K562 (cell line): ENCODE measurements around the gene TRIP10. TPM values are rescaled to one million over a fixed set of nuclear protein-coding genes. Genes with fewer than 3 reads are reported as not detected.

Experiments used
- CBFA2T3 ChIP-seq: fragments of 450-650 bp; IDR thresholded peaks from 2 replicates; pipeline ENCODE4 v1.6.1; 2017
- ELF4 ChIP-seq: fragments of 450-650 bp; formaldehyde crosslinking; IDR thresholded peaks from 2 replicates; pipeline ENCODE4 v1.4.0; 2022; ENCODE audit warnings: missing genetic modification characterization
- ETS2 ChIP-seq: IDR thresholded peaks from 2 replicates; pipeline ENCODE4 v1.6.1; 2016; ENCODE audit warnings: borderline replicate concordance, missing genetic modification characterization, mild to moderate bottlenecking, moderate library complexity, missing compliant biosample characterization; ENCODE audit not compliant: poor library complexity, severe bottlenecking
- HDAC2 ChIP-seq: fragments of 450-650 bp; IDR thresholded peaks from 2 replicates; pipeline ENCODE4 v1.6.1; 2016; ENCODE audit warnings: mild to moderate bottlenecking
- MAZ ChIP-seq, 2 experiments: fragments of 450-650 bp in 1 of 2; sonication (generic) in 1 of 2; formaldehyde crosslinking; IDR thresholded peaks in 1 of 2; conservative IDR thresholded peaks in 1 of 2; 2 replicates each; pipeline versions ENCODE4 v1.4.0 to v1.5.0; 2020; ENCODE audit warnings: mild to moderate bottlenecking in 1 of 2, missing genetic modification reagents in 1 of 2
- PHF20 ChIP-seq: fragments of 450-650 bp; IDR thresholded peaks from 2 replicates; pipeline ENCODE4 v1.6.1; 2018; ENCODE audit not compliant: partially characterized antibody
- RBM15 ChIP-seq: fragments of 200-400 bp; formaldehyde crosslinking; IDR thresholded peaks from 2 replicates; pipeline ENCODE4 v1.6.1; 2018; ENCODE audit warnings: mild to moderate bottlenecking, low read length, moderate library complexity; ENCODE audit not compliant: insufficient read depth
- RBM34 ChIP-seq: fragments of 200-400 bp; formaldehyde crosslinking; IDR thresholded peaks from 2 replicates; pipeline ENCODE4 v1.6.1; 2018; ENCODE audit warnings: low read length, borderline replicate concordance; ENCODE audit not compliant: insufficient read depth
- RNF2 ChIP-seq: sonication (generic); IDR thresholded peaks from 2 replicates; pipeline ENCODE4 v1.6.1; 2016
- SIN3A ChIP-seq, 2 experiments: fragments of 150-350 bp in 1 of 2; IDR thresholded peaks; 2 replicates each; pipeline ENCODE4 v1.6.1; 2011 to 2016; ENCODE audit warnings: borderline replicate concordance in 2 of 2, low read depth in 2 of 2, low read length in 2 of 2, mild to moderate bottlenecking in 2 of 2, moderate library complexity in 2 of 2; ENCODE audit not compliant: control insufficient read depth in 1 of 2
- SMAD2 ChIP-seq: fragments of 150-350 bp; IDR thresholded peaks from 2 replicates; pipeline ENCODE4 v1.6.1; 2014; ENCODE audit warnings: low read depth, mild to moderate bottlenecking, low read length
- TARDBP ChIP-seq: fragments of 450-650 bp; IDR thresholded peaks from 2 replicates; pipeline ENCODE4 v1.6.1; 2016
- TCF7L2 ChIP-seq: fragments of 150-350 bp; IDR thresholded peaks from 2 replicates; pipeline ENCODE4 v1.6.1; 2016; ENCODE audit warnings: low read depth, mild to moderate bottlenecking, low read length, moderate library complexity
- ZNF133 ChIP-seq: fragments of 250-450 bp; sonication (Bioruptor Pico); IDR thresholded peaks from 2 replicates; pipeline ENCODE4 v1.4.0; 2020; ENCODE audit warnings: mild to moderate bottlenecking
- ZNF175 ChIP-seq: fragments of 200-800 bp; sonication (Bioruptor generic); IDR thresholded peaks from 2 replicates; pipeline ENCODE4 v1.6.1; 2016; ENCODE audit warnings: low read depth, mild to moderate bottlenecking, missing genetic modification characterization, missing compliant biosample characterization
- ZNF282 ChIP-seq: sonication (generic); formaldehyde crosslinking; IDR thresholded peaks from 2 replicates; pipeline ENCODE4 v1.8.1; 2023; ENCODE audit warnings: missing genetic modification reagents
- polyA plus RNA-seq, 8 experiments: library from polyadenylated mRNA; depleted of rRNA in 4 of 8; stranded (reverse) in 5 of 8; unstranded in 3 of 8; fragments of >200 nt; fragmentation: Nextera tagmentation in 2 of 8; fragmentation: Illumina TruSeq in 1 of 8; extraction: Ambion mirVana in 2 of 8; extraction: Trizol in 1 of 8; gene quantifications; 2 replicates each; pipeline versions ENCODE4 v1.2.1 to v1.2.3, GENCODE V29; 2011 to 2014; ENCODE audit warnings: inconsistent platforms in 1 of 8, missing spikeins in 1 of 8
- total RNA-seq, 7 experiments: library from RNA; depleted of rRNA in 6 of 7; stranded (reverse); fragments of >200 nt in 6 of 7; fragmentation: Illumina TruSeq in 2 of 7; extraction: Trizol in 2 of 7; gene quantifications; 2 replicates each; pipeline versions ENCODE4 v1.2.1 to v1.2.3, GENCODE V29; 2011 to 2021; ENCODE audit warnings: low replicate concordance in 1 of 7
- TF ChIP-seq, protein P1 (sequence below): fragments of 450-650 bp; IDR thresholded peaks from 2 replicates; pipeline ENCODE4 v1.6.1; 2018; ENCODE audit not compliant: partially characterized antibody
- TF ChIP-seq, protein P2 (sequence below): fragments of 450-650 bp; IDR thresholded peaks from 2 replicates; pipeline ENCODE4 v1.6.1; 2016; ENCODE audit warnings: low read depth

Gene TRIP10
- total and polyA plus RNA-seq, 9 of the 15 experiments (the other 6 are each of a cell fraction or from before 2014, with no cell fraction given), result 1.2 to 66.8 (median 36.1) TPM

DNA sequence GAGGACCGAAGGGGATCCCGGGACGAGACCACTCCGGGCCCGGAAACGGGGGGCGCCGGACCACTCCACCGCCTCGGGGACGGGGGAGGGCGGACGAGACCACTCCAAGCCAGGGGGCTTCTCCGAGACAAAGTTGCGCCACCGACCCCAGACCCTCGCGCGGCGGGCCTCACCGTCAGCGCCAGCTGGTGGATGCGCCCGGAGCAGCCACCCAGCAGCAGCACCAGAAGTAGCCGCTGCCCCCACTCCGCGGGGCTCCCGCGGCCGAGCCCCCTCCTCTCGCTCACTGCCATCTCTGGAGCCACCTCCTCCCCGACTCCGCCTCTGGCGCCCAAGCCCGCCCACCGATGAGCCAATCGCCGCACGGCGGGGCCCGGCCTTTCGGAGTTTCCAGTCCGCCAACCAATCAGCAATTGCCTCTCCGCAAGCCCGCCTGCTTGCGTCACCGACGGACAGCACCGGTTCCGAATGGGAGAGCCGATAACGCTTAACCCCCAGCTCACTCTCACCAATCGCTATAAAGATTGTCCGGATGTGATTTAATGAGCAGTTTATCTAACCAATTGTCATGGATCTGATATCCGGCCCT, 2.1 kb upstream of the TRIP10 start, which contains the start of gene GPR108 (continued):
- TF ChIP-seq ELF4 (CRISPR knock-in tag), result 0 out of 2 replicates have a peak, but pooled peaks have one; percentile 28
- TF ChIP-seq SIN3A (IDR thresholded peaks at IDR 0.05; ENCODE audit: borderline replicate concordance in 2 of 2, control insufficient read depth in 1 of 2, low read depth in 2 of 2, low read length in 2 of 2), result no peak
- no peak for TF ChIP-seq ETS2 (tag)
- TF ChIP-seq HDAC2, result no peak; the same call in 1 of the 2 replicates
- TF ChIP-seq SMAD2, result no peak
- no peak for TF ChIP-seq ZNF282
- no peak for TF ChIP-seq ZNF175 (CRISPR knock-in tag)
- TF ChIP-seq, protein P1, sequence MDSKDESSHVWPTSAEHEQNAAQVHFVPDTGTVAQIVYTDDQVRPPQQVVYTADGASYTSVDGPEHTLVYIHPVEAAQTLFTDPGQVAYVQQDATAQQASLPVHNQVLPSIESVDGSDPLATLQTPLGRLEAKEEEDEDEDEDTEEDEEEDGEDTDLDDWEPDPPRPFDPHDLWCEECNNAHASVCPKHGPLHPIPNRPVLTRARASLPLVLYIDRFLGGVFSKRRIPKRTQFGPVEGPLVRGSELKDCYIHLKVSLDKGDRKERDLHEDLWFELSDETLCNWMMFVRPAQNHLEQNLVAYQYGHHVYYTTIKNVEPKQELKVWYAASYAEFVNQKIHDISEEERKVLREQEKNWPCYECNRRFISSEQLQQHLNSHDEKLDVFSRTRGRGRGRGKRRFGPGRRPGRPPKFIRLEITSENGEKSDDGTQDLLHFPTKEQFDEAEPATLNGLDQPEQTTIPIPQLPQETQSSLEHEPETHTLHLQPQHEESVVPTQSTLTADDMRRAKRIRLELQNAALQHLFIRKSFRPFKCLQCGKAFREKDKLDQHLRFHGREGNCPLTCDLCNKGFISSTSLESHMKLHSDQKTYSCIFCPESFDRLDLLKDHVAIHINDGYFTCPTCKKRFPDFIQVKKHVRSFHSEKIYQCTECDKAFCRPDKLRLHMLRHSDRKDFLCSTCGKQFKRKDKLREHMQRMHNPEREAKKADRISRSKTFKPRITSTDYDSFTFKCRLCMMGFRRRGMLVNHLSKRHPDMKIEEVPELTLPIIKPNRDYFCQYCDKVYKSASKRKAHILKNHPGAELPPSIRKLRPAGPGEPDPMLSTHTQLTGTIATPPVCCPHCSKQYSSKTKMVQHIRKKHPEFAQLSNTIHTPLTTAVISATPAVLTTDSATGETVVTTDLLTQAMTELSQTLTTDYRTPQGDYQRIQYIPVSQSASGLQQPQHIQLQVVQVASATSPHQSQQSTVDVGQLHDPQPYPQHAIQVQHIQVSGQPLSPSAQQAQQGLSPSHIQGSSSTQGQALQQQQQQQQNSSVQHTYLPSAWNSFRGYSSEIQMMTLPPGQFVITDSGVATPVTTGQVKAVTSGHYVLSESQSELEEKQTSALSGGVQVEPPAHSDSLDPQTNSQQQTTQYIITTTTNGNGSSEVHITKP, result peak; percentile 100
- no peak for TF ChIP-seq ZNF133 (CRISPR knock-in tag)
- TF ChIP-seq PHF20, result peak; percentile 14
- no peak for TF ChIP-seq RBM34
- peak; percentile 52; the same call in 1 of the 2 replicates for TF ChIP-seq RNF2
- no peak for TF ChIP-seq RBM15
- peak; percentile 99 for TF ChIP-seq TCF7L2
- no peak for TF ChIP-seq TARDBP
- no peak for TF ChIP-seq CBFA2T3
- peak; percentile 99 to 100 for TF ChIP-seq MAZ (CRISPR knock-in tag; conservative IDR thresholded peaks at IDR 0.05 in 1 of 2, IDR thresholded peaks at IDR 0.05 in 1 of 2)
- TF ChIP-seq, protein P2, sequence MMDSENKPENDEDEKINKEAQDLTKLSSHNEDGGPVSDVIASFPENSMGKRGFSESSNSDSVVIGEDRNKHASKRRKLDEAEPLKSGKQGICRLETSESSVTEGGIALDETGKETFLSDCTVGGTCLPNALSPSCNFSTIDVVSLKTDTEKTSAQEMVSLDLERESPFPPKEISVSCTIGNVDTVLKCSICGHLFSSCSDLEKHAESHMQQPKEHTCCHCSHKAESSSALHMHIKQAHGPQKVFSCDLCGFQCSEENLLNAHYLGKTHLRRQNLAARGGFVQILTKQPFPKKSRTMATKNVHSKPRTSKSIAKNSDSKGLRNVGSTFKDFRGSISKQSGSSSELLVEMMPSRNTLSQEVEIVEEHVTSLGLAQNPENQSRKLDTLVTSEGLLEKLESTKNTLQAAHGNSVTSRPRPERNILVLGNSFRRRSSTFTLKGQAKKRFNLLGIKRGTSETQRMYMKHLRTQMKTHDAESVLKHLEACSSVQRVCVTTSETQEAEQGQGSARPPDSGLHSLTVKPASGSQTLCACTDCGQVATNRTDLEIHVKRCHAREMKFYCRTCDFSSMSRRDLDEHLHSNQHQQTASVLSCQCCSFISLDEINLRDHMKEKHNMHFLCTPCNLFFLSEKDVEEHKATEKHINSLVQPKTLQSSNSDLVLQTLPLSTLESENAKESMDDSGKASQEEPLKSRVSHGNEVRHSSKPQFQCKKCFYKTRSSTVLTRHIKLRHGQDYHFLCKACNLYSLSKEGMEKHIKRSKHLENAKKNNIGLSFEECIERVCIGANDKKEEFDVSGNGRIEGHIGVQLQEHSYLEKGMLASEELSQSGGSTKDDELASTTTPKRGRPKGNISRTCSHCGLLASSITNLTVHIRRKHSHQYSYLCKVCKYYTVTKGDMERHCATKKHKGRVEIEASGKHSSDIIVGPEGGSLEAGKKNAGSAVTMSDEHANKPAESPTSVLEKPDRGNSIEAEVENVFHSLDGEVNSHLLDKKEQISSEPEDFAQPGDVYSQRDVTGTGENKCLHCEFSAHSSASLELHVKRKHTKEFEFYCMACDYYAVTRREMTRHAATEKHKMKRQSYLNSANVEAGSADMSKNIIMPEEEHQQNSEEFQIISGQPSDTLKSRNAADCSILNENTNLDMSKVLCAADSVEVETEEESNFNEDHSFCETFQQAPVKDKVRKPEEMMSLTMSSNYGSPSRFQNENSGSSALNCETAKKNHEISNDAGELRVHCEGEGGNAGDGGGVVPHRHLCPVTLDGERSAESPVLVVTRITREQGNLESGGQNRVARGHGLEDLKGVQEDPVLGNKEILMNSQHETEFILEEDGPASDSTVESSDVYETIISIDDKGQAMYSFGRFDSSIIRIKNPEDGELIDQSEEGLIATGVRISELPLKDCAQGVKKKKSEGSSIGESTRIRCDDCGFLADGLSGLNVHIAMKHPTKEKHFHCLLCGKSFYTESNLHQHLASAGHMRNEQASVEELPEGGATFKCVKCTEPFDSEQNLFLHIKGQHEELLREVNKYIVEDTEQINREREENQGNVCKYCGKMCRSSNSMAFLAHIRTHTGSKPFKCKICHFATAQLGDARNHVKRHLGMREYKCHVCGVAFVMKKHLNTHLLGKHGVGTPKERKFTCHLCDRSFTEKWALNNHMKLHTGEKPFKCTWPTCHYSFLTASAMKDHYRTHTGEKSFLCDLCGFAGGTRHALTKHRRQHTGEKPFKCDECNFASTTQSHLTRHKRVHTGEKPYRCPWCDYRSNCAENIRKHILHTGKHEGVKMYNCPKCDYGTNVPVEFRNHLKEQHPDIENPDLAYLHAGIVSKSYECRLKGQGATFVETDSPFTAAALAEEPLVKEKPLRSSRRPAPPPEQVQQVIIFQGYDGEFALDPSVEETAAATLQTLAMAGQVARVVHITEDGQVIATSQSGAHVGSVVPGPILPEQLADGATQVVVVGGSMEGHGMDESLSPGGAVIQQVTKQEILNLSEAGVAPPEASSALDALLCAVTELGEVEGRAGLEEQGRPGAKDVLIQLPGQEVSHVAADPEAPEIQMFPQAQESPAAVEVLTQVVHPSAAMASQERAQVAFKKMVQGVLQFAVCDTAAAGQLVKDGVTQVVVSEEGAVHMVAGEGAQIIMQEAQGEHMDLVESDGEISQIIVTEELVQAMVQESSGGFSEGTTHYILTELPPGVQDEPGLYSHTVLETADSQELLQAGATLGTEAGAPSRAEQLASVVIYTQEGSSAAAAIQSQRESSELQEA, result no peak
